Neuronal stem cell (in vitro differentiated cells): Measurements from ENCODE around the gene TRMT112.

ENCODE experiments used
- DNase-seq: peaks from one replicate; pipeline ENCODE4 v3.0.0-alpha.2; 2013; ENCODE audit warnings: low spot score
- H2AFZ ChIP-seq: one replicate; pipeline ENCODE4 v1.6.1; 2013; ENCODE audit warnings: mild to moderate bottlenecking, low read length, inconsistent platforms
- H2AK5ac ChIP-seq: 2 replicates; pipeline ENCODE4 v1.6.1; 2013; ENCODE audit warnings: low read depth, mild to moderate bottlenecking, inconsistent platforms, low read length, moderate library complexity, mixed read lengths
- H2BK120ac ChIP-seq: 2 replicates; pipeline ENCODE4 v1.6.1; 2013; ENCODE audit warnings: low read depth, mild to moderate bottlenecking, inconsistent platforms, low read length, moderate library complexity, mixed read lengths
- H2BK12ac ChIP-seq: one replicate; pipeline ENCODE4 v1.6.1; 2013; ENCODE audit warnings: low read length, inconsistent platforms
- H2BK15ac ChIP-seq: 2 replicates; pipeline ENCODE4 v1.6.1; 2013; ENCODE audit warnings: mild to moderate bottlenecking, low read length, inconsistent platforms, mixed read lengths
- H2BK5ac ChIP-seq: one replicate; pipeline ENCODE4 v1.6.1; 2013; ENCODE audit warnings: inconsistent platforms, mild to moderate bottlenecking, low read length, moderate library complexity
- H3K14ac ChIP-seq: one replicate; pipeline ENCODE4 v1.6.1; 2013; ENCODE audit warnings: low read length, inconsistent platforms
- H3K18ac ChIP-seq: 2 replicates; pipeline ENCODE4 v1.6.1; 2013; ENCODE audit warnings: low read length, inconsistent platforms
- H3K23ac ChIP-seq: 2 replicates; pipeline ENCODE4 v1.6.1; 2013; ENCODE audit warnings: low read depth, mild to moderate bottlenecking, mixed read lengths, low read length, inconsistent platforms; ENCODE audit not compliant: poor library complexity
- H3K27ac ChIP-seq: replicated peaks from 3 replicates; pipeline ENCODE4 v1.5.1; 2013; ENCODE audit warnings: low read length, inconsistent platforms
- H3K27me3 ChIP-seq, 3 experiments: 2 replicates each; pipeline ENCODE4 v1.6.1; 2013; ENCODE audit warnings: low read length in 3 of 3, mild to moderate bottlenecking in 2 of 3, inconsistent platforms in 1 of 3, low read depth in 1 of 3, mixed read lengths in 1 of 3, moderate library complexity in 1 of 3; ENCODE audit not compliant: control insufficient read depth in 3 of 3, insufficient read depth in 3 of 3
- H3K36me3 ChIP-seq, 2 donors: replicated peaks in 1 of 2; 2 replicates each; pipeline ENCODE4 v1.6.1; 2013; ENCODE audit warnings: low read length in 2 of 2; ENCODE audit not compliant: control insufficient read depth in 2 of 2, insufficient read depth in 2 of 2
- H3K4ac ChIP-seq: 2 replicates; pipeline ENCODE4 v1.6.1; 2013; ENCODE audit warnings: inconsistent platforms, mild to moderate bottlenecking, low read length, moderate library complexity
- H3K4me1 ChIP-seq, 2 donors: 1 replicate in 1 of 2; 2 replicates in 1 of 2; pipeline ENCODE4 v1.6.1; 2013; ENCODE audit warnings: low read length in 2 of 2, low read depth in 1 of 2; ENCODE audit not compliant: control insufficient read depth in 2 of 2, insufficient read depth in 1 of 2
- H3K4me2 ChIP-seq: one replicate; pipeline ENCODE4 v1.6.1; 2013; ENCODE audit warnings: mild to moderate bottlenecking, low read length, inconsistent platforms; ENCODE audit not compliant: insufficient read depth, poor library complexity, severe bottlenecking
- H3K4me3 ChIP-seq, 2 donors: 2 replicates each; pipeline ENCODE4 v1.5.1; 2013; ENCODE audit warnings: low read length in 2 of 2, mild to moderate bottlenecking in 2 of 2, inconsistent platforms in 1 of 2, moderate library complexity in 1 of 2
- H3K79me1 ChIP-seq: one replicate; pipeline ENCODE4 v1.6.1; 2013; ENCODE audit warnings: low read depth, mild to moderate bottlenecking, inconsistent platforms, low read length, moderate library complexity
- H3K9ac ChIP-seq: one replicate; pipeline ENCODE4 v1.6.1; 2013; ENCODE audit warnings: mild to moderate bottlenecking, low read depth, low read length, inconsistent platforms; ENCODE audit not compliant: poor library complexity
- H3K9me3 ChIP-seq, 2 donors: replicated peaks in 1 of 2; 2 replicates each; pipeline versions ENCODE3 to v1.6.1; 2013; ENCODE audit warnings: low read length in 2 of 2, mild to moderate bottlenecking in 2 of 2, inconsistent platforms in 1 of 2, low read depth in 1 of 2, mixed read lengths in 1 of 2, moderate library complexity in 1 of 2; ENCODE audit not compliant: control insufficient read depth in 2 of 2, insufficient read depth in 1 of 2
- H4K8ac ChIP-seq: one replicate; pipeline ENCODE4 v1.6.1; 2013; ENCODE audit warnings: low read depth, mild to moderate bottlenecking, inconsistent platforms, low read length, moderate library complexity
- H4K91ac ChIP-seq: one replicate; pipeline ENCODE4 v1.6.1; 2013; ENCODE audit warnings: low read length, low read depth, mild to moderate bottlenecking, inconsistent platforms; ENCODE audit not compliant: poor library complexity
- WGBS, 2 donors: extraction: QIAGEN DNeasy Blood & Tissue Kit; methylation state at CpG; one replicate each; pipeline ENCODE4 v1.1.7; 2013; ENCODE audit warnings: missing lambda C conversion rate in 2 of 2, mixed read lengths in 1 of 2; ENCODE audit not compliant: insufficient read length in 2 of 2, insufficient replicate concordance in 1 of 2; ENCODE audit errors: extremely low coverage in 2 of 2; 5-methylcytosine and 5-hydroxymethylcytosine counted together

The TRMT112 gene

GRCh38 chr11:64343767-64344559, 26.6 kb upstream of the TRMT112 start:
- H2BK5ac ChIP-seq: peak overlapping the region; percentile 72
- no peak overlapping the region for H3K4me2 ChIP-seq
- no peak overlapping the region for H2BK120ac ChIP-seq
- no peaks in the 10 kb centered on the region for H3K9me3 ChIP-seq
- peak overlapping the region; percentile 89 for H3K23ac ChIP-seq
- WGBS, 2 donors: no CpG with 5 or more reads among the region's 18 CpGs
- peak overlapping the region; percentile 33 for H2AFZ ChIP-seq
- H2BK15ac ChIP-seq: peak overlapping the region; percentile 91
- peak overlapping the region; percentile 86 for H2AK5ac ChIP-seq
- H2BK12ac ChIP-seq: peak overlapping the region; percentile 94
- H3K9ac ChIP-seq: no peak overlapping the region
- H3K27me3 ChIP-seq: peaks cover 0 to 36% (median 11%) of the 10 kb centered on the region in 3 experiments
- H3K18ac ChIP-seq: peak overlapping the region; percentile 28
- no peak overlapping the region for H4K8ac ChIP-seq
- H4K91ac ChIP-seq: no peak overlapping the region
- no peak overlapping the region for H3K4me3 ChIP-seq
- H3K27ac ChIP-seq: no peak overlapping the region
- no peak overlapping the region for H3K14ac ChIP-seq
- no peak overlapping the region for H3K4ac ChIP-seq
- peaks cover 17 to 22% of the 10 kb centered on the region in 2 donors for H3K4me1 ChIP-seq
- peaks cover 1% of the 10 kb centered on the region for H3K79me1 ChIP-seq
- no peak for DNase-seq
- no peaks in the 10 kb centered on the region for H3K36me3 ChIP-seq

- peaks cover 8 to 16% of the 10 kb centered on the region in 2 donors for H3K4me1 ChIP-seq
- H2BK15ac ChIP-seq: peak overlapping the region; percentile 91
- H3K14ac ChIP-seq: peak overlapping the region; percentile 63
- H2AK5ac ChIP-seq: peak overlapping the region; percentile 86
- H3K9me3 ChIP-seq: no peaks in the 10 kb centered on the region
- no peak overlapping the region for H3K9ac ChIP-seq
- no peak overlapping the region for H2BK120ac ChIP-seq
- peak overlapping the region; percentile 92 for H2AFZ ChIP-seq
- H3K18ac ChIP-seq: peak overlapping the region; percentile 87
- H3K23ac ChIP-seq: peak overlapping the region; percentile 45
- no peak overlapping the region for H3K27ac ChIP-seq
- DNase-seq: no peak
- no CpG with 5 or more reads among the region's 29 CpGs for WGBS, 2 donors
- peaks cover 1% of the 10 kb centered on the region for H3K79me1 ChIP-seq
- H3K27me3 ChIP-seq: peaks cover 0 to 38% (median 11%) of the 10 kb centered on the region in 3 experiments
- no peaks in the 10 kb centered on the region for H3K36me3 ChIP-seq
- peak overlapping the region; percentile 54 for H3K4me2 ChIP-seq
- H3K4ac ChIP-seq: no peak overlapping the region
- peak overlapping the region; percentile 72 for H2BK5ac ChIP-seq
- peak overlapping the region; percentile 94 for H2BK12ac ChIP-seq
- no peak overlapping the region for H4K8ac ChIP-seq
- no peak overlapping the region for H4K91ac ChIP-seq
- no peak overlapping the region for H3K4me3 ChIP-seq
These were observed 25.7 kb upstream of the TRMT112 start for GRCh38 chr11:64342869-64343745.

- peak overlapping the region in 1 of 2 donors; percentile 70 for H3K4me3 ChIP-seq
- H2AFZ ChIP-seq: peak overlapping the region; percentile 92
- H3K27ac ChIP-seq: no peak overlapping the region
These were observed 24.8 kb upstream of the TRMT112 start for GRCh38 chr11:64341851-64342791.

More at GRCh38 chr11:64341851-64342791, 24.8 kb upstream of the TRMT112 start:
- Histone ChIP-seq H2BK5ac (no peak overlapping the region), H2AK5ac (peak overlapping the region; percentile 94), H3K14ac (no peak overlapping the region), H2BK120ac (peak overlapping the region; percentile 87), H3K9me3 (no peaks in the 10 kb centered on the region), H3K23ac (peak overlapping the region; percentile 94), H3K9ac (peak overlapping the region; percentile 45), H2BK12ac (peak overlapping the region; percentile 77), H3K4me1 (peaks cover 6 to 16% of the 10 kb centered on the region in 2 donors), H3K18ac (peak overlapping the region; percentile 89), H3K4ac (no peak overlapping the region), H2BK15ac (peak overlapping the region; percentile 95), H3K27me3 (peaks cover 0 to 41% (median 11%) of the 10 kb centered on the region in 3 experiments), H3K4me2 (peak overlapping the region; percentile 54), H4K8ac (no peak overlapping the region), H4K91ac (no peak overlapping the region), H3K79me1 (peaks cover 1% of the 10 kb centered on the region), H3K36me3 (no peaks in the 10 kb centered on the region)
- DNase-seq: peak; percentile 80
- no CpG with 5 or more reads among the region's 55 CpGs for WGBS, 2 donors
